Type B pancreatic cell (in vitro differentiated cells): ENCODE measurements around the gene RNF31. TPM values are rescaled to one million over a fixed set of nuclear protein-coding genes. Genes with fewer than 3 reads are reported as not detected.
"Not testable (repeated sequence)": the region's sequence is repeated elsewhere in the genome, so short reads cannot be mapped to it uniquely, and the experiment has no call there.

Source experiments
- DNase-seq: peaks from one replicate; pipeline ENCODE4 v3.0.0; 2021; ENCODE audit warnings: mixed read lengths; ENCODE audit not compliant: unreplicated experiment; ENCODE audit errors: extremely low spot score
- H3K27ac Mint-ChIP-seq: 2 replicates; pipeline ENCODE4 v1.8.0; 2021; ENCODE audit warnings: mild to moderate bottlenecking, mixed read lengths
- H3K27me3 Mint-ChIP-seq: 2 replicates; pipeline ENCODE4 v1.8.0; 2021; ENCODE audit warnings: mixed read lengths
- H3K36me3 Mint-ChIP-seq: 2 replicates; pipeline ENCODE4 v1.8.0; 2021; ENCODE audit warnings: mixed read lengths
- H3K4me1 Mint-ChIP-seq: one replicate; pipeline ENCODE4 v1.8.0; 2021; ENCODE audit warnings: mixed read lengths; ENCODE audit not compliant: unreplicated experiment
- H3K4me3 Mint-ChIP-seq: 2 replicates; pipeline ENCODE4 v1.8.0; 2021; ENCODE audit warnings: mild to moderate bottlenecking, mixed read lengths
- H3K9me3 Mint-ChIP-seq: 2 replicates; pipeline ENCODE4 v1.8.0; 2021; ENCODE audit warnings: mixed read lengths
- CTCF ChIP-seq: fragments of 200-600 bp; sonication (generic); conservative IDR thresholded peaks from 2 replicates; pipeline ENCODE4 v1.5.0; 2021; ENCODE audit warnings: antibody characterized with exemption, mild to moderate bottlenecking
- total RNA-seq: library from RNA; stranded (reverse); gene quantifications from 2 replicates; pipeline ENCODE4 v1.2.1, GENCODE V29; 2021; ENCODE audit warnings: low replicate concordance

Gene RNF31
- total RNA-seq, 1 donor from 2014 or later: 78.4 TPM

- peaks cover 34% of the 10 kb centered on the region for H3K4me1 Mint-ChIP-seq
- peak within 1 kb of the TSS; percentile 96 for H3K27ac Mint-ChIP-seq
- peak within 1 kb of the TSS; percentile 98 for H3K4me3 Mint-ChIP-seq
- no peaks in the 10 kb centered on the region for H3K9me3 Mint-ChIP-seq
- peaks cover 32% of the 10 kb centered on the region for H3K36me3 Mint-ChIP-seq
- no peaks in the 10 kb centered on the region for H3K27me3 Mint-ChIP-seq
- DNase-seq: peak; percentile 87
- TF ChIP-seq CTCF: no peak
Measured at GRCh38 chr14:24195186-24196070, 48.1 kb downstream of the RNF31 start, which contains the start of gene TM9SF1. Gene TM9SF1 (minus strand): TSS chr14:24195441. CDS start chr14:24195019, 422 bp downstream.

- H3K9me3 Mint-ChIP-seq: no peaks in the 10 kb centered on the region
- peaks cover 34% of the 10 kb centered on the region for H3K4me1 Mint-ChIP-seq
- H3K27ac Mint-ChIP-seq: peak overlapping the region; percentile 96
- no peak for TF ChIP-seq CTCF
- no peak for DNase-seq
- H3K36me3 Mint-ChIP-seq: peaks cover 34% of the 10 kb centered on the region
- peak overlapping the region; percentile 98 for H3K4me3 Mint-ChIP-seq
- no peaks in the 10 kb centered on the region for H3K27me3 Mint-ChIP-seq
Measured at GRCh38 chr14:24196071-24197055, 49.1 kb downstream of the RNF31 start.

- Mint-ChIP-seq H3K4me3 (peak overlapping the region; percentile 83), H3K36me3 (peaks cover 40% of the 10 kb centered on the region), H3K27me3 (no peaks in the 10 kb centered on the region), H3K9me3 (no peaks in the 10 kb centered on the region), H3K4me1 (peaks cover 30% of the 10 kb centered on the region), H3K27ac (no peak overlapping the region)
- no peak for TF ChIP-seq CTCF
- DNase-seq: no peak
Measured at GRCh38 chr14:24197056-24197450, 49.8 kb downstream of the RNF31 start.

DNA sequence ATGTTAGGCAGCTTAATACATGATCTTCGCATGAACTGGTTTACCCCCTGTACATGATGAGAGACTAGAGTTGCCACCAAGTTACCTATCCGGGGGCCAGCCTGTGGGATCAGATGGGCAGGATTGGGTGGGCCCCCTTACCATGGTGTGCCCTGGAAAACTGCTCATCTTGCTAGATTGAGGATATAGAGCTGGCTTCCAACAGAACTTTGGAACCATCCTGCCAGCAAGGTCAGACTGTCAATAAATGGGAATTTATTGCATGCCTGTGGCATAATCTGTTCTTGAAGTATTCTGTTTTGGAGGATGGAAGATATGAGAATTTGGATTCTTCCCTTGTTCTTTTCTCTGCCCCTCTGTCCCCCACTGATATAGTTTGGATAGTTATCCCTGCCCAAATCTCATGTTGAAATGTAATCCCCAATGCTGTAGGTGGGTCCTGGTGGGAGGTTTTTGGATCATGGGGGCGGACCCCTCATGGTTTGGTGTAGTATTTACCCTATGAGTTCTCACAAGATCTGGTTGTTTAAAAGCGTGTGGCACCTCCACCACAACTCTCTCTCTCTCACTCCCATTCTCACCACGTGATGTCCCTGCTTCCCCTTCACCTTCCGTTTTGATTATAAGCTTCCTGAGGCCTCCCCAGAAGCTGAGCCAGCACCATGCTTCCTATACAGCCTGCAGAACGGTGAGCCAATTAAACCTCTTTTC is 51.7 kb downstream of the RNF31 start:
- Mint-ChIP-seq H3K27me3 (no peaks in the 10 kb centered on the region), H3K4me1 (peaks cover 29% of the 10 kb centered on the region), H3K4me3 (peak overlapping the region; percentile 38), H3K9me3 (no peaks in the 10 kb centered on the region), H3K36me3 (peaks cover 43% of the 10 kb centered on the region), H3K27ac (no peak overlapping the region)
- no peak for DNase-seq
- no peak for TF ChIP-seq CTCF

GRCh38 chr14:24202538-24202937 is 55.2 kb downstream of the RNF31 start:
- not testable (repeated sequence) for H3K27ac Mint-ChIP-seq, H3K27me3 Mint-ChIP-seq, H3K4me3 Mint-ChIP-seq, H3K9me3 Mint-ChIP-seq, H3K4me1 Mint-ChIP-seq, DNase-seq
- H3K36me3 Mint-ChIP-seq: peaks cover 55% of the 10 kb centered on the region

- not testable (repeated sequence) for H3K27ac Mint-ChIP-seq, H3K9me3 Mint-ChIP-seq, H3K4me1 Mint-ChIP-seq, DNase-seq, H3K4me3 Mint-ChIP-seq, H3K27me3 Mint-ChIP-seq
- peaks cover 60% of the 10 kb centered on the region for H3K36me3 Mint-ChIP-seq
Measured at GRCh38 chr14:24203249-24203886, 56.1 kb downstream of the RNF31 start.
